Fibroblast of villous mesenchyme (primary cell): Measurements from ENCODE around the gene YJU2. TPM values are rescaled to one million over a fixed set of nuclear protein-coding genes. Genes with fewer than 3 reads are reported as not detected.
"Not testable (repeated sequence)": the region's sequence is repeated elsewhere in the genome, so short reads cannot be mapped to it uniquely, and the experiment has no call there.

Source experiments
- DNase-seq: peaks from one replicate; pipeline ENCODE4 v3.0.0-alpha.2; 2010; ENCODE audit warnings: low read depth
- H3K4me3 ChIP-seq: 2 replicates; pipeline ENCODE4 v1.5.1; 2011; ENCODE audit warnings: low read depth, mild to moderate bottlenecking, low read length
- total RNA-seq: library from RNA; depleted of rRNA; stranded (reverse); fragments of >200 nt; gene quantifications from 2 replicates; pipeline ENCODE4 v1.2.3, GENCODE V29; 2012
- TF ChIP-seq, protein P1 (sequence below): IDR thresholded peaks from 2 replicates; pipeline ENCODE4 v1.5.1; 2012; ENCODE audit warnings: low read depth, mild to moderate bottlenecking, low read length; ENCODE audit not compliant: insufficient read depth

YJU2 gene
- total RNA-seq, 1 donor, result 13.0 TPM

DNA sequence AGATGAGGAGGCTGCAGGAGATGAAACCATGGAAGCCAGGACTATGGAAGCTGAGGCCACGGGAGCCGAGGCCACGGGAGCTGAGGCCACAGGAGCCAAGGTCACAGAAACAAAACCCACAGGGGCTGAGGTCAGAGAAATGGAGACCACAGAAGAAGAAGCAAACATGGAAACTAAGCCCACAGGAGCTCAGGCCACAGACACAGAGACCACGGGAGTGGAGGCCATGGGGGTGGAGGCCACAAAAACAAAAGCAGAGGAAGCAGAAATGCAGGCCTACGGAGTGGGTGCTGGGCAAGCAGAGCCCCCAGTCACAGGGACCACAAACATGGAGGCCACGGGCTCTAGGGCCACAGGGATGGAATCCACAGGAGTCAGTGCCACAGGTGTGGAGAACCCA, 30.0 kb upstream of the YJU2 start:
- H3K4me3 ChIP-seq, result no peak overlapping the region
- no peak for DNase-seq
- TF ChIP-seq, protein P1, sequence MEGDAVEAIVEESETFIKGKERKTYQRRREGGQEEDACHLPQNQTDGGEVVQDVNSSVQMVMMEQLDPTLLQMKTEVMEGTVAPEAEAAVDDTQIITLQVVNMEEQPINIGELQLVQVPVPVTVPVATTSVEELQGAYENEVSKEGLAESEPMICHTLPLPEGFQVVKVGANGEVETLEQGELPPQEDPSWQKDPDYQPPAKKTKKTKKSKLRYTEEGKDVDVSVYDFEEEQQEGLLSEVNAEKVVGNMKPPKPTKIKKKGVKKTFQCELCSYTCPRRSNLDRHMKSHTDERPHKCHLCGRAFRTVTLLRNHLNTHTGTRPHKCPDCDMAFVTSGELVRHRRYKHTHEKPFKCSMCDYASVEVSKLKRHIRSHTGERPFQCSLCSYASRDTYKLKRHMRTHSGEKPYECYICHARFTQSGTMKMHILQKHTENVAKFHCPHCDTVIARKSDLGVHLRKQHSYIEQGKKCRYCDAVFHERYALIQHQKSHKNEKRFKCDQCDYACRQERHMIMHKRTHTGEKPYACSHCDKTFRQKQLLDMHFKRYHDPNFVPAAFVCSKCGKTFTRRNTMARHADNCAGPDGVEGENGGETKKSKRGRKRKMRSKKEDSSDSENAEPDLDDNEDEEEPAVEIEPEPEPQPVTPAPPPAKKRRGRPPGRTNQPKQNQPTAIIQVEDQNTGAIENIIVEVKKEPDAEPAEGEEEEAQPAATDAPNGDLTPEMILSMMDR, result no peak

DNA sequence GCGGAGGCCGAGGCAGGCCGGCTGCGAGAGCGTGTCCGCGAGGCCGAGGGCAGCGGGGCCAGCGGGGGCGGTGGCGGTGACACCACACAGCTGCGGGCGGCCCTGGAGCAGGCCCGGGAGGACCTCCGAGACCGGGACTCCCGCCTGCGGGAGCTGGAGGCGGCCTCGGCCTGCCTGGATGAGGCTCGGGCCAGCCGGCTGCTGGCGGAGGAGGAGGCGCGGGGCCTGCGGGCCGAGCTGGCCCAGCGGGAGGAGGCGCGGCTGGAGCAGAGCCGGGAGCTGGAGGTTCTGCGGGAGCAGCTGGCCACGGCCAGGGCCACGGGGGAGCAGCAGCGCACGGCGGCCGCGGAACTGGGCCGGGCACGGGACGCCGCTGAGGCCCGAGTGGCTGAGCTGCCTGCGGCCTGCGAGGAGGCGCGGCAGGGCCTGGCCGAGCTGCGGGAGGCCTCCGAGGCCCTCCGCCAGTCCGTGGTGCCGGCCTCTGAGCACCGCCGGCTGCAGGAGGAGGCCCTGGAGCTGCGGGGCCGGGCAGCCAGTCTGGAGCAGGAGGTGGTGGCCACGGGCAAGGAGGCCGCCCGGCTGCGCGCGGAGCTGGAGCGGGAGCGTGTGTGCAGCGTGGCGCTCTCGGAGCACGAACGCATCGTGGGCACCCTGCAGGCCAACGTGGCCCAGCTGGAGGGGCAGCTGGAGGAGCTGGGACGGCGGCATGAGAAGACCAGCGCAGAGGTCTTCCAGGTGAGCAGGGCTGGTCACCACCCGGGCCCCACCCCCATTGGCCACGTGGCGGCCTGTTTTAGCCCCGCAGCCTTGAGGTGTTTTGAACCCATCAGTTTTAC, 29.2 kb upstream of the YJU2 start:
- H3K4me3 ChIP-seq, result no peak overlapping the region
- TF ChIP-seq, protein P1, result no peak
- DNase-seq, result no peak

DNA sequence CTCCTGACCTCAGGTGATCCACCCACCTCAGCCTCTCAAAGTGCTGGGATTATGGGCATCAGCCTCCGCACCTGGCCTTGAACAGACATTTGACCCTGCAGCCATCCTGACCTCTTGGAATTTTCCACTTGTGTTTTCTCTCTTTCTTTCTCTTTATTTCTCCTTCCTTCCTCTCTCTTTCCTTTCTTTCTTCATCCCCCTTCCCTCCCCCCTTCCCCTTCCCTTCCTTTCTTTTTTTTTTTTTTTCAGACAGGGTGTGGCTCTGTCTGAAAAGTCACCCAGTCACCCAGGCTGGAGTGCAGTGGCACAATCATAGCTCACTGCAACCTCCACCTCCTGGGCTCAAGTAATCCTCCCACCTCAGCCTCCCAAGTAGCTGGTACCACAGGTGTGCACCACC, 28.4 kb upstream of the YJU2 start:
- H3K4me3 ChIP-seq, DNase-seq: not testable (repeated sequence)

DNA sequence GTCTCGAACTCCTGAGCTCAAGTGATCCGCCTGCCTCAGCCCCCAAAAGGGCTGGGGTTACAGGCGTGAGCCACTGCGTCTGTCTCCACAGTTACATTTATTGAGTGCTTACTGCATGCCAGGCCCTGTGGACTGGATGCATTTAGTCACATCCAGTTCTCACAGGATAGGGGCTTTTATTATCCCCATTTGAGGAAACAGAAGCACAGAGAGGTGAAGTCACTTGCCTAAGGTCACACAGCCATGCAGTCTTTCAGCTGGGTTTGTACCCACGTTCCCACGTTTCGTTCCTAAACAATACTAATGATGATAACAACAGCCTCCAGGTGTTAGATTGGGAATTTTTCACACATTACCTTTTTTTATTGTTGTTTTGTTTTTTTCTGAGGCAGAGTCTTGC, 26.7 kb upstream of the YJU2 start:
- DNase-seq, result no peak
- no peak overlapping the region for H3K4me3 ChIP-seq
- TF ChIP-seq, protein P1, result no peak

DNA sequence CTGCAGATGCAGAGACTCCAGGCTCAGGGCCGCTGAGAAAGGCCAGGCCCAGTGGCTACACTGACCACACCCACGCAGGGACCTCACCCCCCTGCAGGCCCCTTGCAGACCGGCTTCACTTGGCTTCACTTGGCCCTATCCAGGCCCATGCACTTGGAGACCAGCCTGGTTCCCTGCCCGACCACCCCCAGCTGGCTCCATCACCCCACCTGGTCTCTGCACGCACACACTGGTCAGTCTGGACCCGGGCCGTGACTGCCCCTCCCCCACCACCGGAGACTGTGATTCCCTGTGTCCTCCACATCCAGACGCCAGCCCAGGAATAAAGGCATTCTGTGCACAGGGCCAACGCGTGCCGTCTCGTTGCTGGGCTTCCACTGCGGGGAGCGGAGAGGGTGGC, 22.4 kb upstream of the YJU2 start:
- TF ChIP-seq, protein P1, result no peak
- no peak overlapping the region for H3K4me3 ChIP-seq
- no peak for DNase-seq

DNA sequence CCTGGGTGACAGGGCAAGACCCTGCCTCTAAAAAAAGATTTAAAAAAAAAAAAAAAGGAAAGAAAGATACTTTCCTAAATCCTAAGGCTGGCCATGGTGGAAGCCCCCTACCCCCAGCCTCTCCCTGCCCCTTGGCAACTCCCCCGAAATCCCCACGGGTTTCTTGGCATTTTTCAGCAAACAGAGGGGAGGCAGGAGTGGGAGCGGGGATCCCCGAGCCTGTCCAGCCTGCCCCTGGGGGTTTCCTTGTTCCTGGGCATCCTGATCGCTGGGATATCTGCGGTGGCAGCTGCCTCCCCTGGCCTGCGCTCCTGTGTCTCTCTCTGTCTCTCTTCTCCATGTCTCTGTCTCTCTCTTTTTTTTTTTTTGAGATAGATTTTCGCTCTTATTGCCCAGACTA, 21.0 kb upstream of the YJU2 start:
- no peak overlapping the region for H3K4me3 ChIP-seq
- TF ChIP-seq, protein P1, result no peak
- no peak for DNase-seq

DNA sequence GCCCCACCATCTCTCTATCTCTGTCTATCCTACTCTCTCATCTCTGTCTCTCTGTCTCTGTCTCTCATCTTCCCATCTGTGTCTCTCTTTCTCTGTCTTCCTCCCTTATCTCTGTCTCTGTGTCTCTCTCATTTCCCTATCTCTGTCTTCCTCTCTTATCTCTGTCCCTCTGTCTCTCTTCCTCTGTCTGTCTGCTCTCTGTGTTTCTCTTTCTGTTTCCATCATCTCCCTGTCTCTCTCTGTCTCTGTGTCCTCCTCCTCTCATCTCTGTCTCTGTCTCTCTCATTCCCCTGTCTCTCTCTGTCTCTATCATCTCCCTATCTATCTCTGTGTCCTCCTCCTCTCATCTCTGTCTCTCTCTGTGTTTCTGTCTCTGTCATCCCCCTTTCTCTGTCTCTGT, 19.1 kb upstream of the YJU2 start:
- no peak for DNase-seq
- TF ChIP-seq, protein P1, result no peak
- H3K4me3 ChIP-seq, result no peak overlapping the region
